T1000 (cell line): ENCODE measurements around the gene TM9SF1.

Source experiments
- DNase-seq: peaks from one replicate; lab custom pipeline; 2025; ENCODE audit warnings: mixed read lengths; lab: John Stamatoyannopoulos, UW

The TM9SF1 gene

DNA sequence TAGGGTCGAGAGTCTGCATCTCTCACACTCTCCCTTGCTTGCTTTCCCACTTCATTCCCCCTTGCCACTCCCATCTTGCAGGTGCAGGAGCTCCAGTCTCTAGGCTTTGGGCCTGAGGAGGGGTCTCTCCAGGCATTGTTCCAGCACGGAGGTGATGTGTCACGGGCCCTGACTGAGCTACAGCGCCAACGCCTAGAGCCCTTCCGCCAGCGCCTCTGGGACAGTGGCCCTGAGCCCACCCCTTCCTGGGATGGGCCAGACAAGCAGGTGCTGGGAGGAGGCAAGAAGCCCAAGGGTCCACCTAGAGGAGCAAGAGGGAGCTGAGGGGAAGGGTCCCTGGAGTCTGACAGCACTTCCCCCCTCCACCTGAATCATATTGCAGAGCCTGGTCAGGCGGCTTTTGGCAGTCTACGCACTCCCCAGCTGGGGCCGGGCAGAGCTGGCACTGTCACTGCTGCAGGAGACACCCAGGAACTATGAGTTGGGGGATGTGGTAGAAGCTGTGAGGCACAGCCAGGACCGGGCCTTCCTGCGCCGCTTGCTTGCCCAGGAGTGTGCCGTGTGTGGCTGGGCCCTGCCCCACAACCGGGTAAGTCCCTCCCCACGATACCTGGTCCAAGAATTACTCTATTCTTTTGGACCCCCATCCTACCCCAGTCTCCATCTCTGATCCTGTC lies 43.7 kb downstream of the TM9SF1 start:
- DNase-seq = no peak

DNA sequence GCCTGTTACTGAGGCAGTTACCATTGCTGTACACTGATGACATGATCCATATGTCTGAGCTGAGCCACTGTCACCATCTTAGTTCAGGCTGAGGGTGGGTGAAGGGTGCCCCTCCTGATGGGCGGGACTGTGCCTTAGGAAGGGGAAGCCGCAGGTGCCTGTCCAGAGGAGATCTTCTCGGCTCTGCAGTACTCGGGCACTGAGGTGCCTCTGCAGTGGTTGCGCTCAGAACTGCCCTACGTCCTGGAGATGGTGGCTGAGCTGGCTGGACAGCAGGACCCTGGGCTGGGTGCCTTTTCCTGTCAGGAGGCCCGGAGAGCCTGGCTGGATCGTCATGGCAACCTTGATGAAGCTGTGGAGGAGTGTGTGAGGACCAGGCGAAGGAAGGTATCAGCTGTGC lies 44.2 kb downstream of the TM9SF1 start:
- no peak for DNase-seq

DNA sequence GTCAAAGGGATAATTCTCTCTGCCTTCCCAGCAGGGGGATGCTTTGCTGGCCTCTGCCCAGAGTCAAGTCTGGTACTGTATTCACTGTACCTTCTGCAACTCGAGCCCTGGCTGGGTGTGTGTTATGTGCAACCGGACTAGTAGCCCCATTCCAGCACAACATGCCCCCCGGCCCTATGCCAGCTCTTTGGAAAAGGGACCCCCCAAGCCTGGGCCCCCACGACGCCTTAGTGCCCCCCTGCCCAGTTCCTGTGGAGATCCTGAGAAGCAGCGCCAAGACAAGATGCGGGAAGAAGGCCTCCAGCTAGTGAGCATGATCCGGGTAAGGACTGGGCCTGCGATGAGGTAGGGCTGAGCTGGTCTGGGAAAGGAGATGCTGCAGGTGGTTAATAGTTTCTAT lies 44.7 kb downstream of the TM9SF1 start:
- DNase-seq = no peak

DNA sequence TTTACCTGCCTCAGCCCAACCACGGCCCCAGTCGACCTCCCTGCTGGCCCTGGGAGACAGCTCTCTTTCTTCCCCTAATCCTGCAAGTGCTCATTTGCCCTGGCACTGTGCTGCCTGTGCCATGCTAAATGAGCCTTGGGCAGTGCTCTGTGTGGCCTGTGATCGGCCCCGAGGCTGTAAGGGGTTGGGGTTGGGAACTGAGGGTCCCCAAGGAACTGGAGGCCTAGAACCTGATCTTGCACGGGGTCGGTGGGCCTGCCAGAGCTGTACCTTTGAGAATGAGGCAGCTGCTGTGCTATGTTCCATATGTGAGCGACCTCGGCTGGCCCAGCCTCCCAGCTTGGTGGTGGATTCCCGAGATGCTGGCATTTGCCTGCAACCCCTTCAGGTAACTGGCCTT lies 45.2 kb downstream of the TM9SF1 start:
- DNase-seq = no peak

DNA sequence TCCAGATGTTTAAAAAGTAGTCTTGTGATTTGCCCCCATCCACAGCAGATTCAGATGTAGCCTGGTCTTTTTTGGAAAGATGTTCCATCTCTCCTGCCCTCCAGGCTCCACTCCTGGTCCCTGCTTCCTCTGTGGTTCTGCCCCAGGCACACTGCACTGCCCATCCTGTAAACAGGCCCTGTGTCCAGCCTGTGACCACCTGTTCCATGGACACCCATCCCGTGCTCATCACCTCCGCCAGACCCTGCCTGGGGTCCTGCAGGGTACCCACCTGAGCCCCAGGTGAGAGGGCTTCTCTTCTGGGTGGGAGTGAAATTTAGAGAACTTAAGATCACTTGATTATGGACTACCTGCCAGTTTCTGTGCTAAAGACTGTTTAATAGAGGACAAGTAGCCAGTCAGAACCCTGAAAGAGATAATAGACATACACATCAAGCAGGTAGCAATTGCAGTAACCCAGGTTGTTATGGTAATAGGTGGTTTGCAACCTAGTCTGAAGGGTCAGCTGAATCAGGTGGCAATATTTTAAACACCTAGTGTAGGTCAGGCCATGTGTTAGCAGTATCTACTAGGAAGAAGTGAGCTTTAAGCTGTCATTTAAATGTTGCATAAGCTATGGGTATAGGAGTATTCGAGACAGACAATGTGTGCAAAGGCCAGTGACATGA lies 45.8 kb downstream of the TM9SF1 start:
- DNase-seq = no peak

DNA sequence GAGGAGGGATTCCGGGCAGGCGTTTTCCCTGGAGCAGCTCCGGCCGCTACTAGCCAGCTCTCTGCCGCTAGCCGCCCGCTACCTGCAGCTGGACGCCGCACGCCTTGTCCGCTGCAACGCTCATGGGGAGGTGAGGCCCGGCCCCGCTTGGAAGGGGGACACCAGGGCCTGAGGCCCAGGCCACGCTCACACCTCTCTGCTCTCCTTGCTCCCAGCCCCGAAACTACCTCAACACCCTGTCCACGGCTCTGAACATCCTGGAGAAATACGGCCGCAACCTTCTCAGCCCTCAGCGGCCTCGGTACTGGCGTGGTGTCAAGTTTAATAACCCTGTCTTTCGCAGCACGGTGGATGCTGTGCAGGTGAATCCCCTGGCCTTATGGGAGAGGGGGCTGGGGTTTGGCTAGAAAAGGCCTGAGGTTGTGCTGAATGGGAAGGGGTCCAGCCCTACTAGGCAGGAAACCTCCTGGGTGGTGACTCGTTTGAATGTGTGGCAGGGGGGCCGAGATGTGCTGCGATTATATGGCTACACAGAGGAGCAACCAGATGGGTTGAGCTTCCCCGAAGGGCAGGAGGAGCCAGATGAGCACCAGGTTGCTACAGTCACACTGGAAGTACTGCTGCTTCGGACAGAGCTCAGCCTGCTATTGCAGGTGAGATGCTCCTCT lies 47.3 kb downstream of the TM9SF1 start:
- no peak for DNase-seq

DNA sequence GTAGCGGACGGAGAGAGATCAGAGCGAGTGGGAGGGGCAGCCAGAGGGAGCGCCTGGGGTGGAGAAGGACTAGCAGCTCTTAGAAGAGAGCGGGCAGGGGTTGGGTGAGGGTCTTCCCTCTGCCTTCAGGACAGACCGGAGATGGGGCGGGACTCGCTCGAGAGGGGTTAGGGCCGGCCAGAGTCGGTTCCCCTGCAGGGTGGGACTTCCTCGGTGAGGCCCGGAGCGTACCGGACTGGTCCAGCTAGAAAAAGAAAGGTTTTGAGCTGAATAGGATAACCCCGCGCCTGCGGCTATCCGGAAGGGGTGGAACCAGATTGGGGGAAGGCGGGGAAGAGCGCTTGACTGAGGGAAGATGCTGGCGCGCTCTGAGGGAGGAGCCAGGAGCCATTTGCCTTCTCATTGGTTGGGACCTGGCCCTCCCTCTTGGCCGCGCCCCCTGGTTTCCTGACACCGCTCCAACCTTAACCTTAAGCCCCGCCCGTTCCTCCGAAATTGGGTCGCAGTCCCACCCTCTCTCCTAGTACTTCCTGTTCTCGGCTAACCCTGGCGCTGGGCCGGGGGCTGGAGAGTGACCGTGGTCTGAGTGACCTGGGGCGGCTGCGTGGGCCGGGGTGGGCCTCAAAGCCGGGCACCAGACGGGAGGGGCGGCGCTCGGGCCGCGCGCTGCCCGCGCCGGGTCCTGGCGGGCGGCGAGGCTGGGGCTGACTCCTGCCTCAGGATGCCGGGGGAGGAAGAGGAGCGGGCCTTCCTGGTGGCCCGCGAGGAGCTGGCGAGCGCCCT lies 48.1 kb downstream of the TM9SF1 start, which contains the start of gene RNF31:
RNF31 (plus strand) TSS at position 521 of the 783 bp plus-strand sequence; CDS start at position 722, 201 bp downstream.
- peak; percentile 91 for DNase-seq

DNA sequence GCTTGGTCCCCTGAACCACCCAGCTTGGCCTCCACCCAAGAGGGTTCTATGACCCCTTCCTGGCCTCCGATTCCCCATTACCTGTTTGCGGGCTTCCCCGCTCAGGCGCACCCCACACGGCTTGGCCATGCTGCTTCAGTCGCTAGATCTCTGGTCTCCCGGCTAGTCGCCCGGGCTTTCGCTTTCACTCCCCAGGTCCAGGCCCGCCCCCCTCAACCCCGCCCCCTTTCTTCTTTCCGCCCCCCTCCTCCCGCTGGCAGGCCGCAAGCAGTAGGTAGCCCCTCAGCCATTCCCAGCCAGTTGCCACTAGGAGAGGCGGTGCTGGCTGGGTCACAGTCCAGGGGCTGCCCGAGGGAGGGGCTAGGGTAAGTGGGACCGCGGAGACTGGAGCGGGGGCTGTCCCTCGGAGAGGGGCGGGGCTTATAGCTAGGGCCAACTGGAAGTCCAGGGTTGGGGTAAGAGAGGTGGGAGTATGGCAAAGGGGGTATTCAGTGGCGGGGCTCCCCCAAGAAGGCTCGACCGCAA lies 48.7 kb downstream of the TM9SF1 start, which contains the start of gene PSME2:
PSME2 (minus strand) TSS at position 158 of the 525 bp plus-strand sequence; CDS start at position 129, 29 bp downstream.
- DNase-seq = peak; percentile 92

DNA sequence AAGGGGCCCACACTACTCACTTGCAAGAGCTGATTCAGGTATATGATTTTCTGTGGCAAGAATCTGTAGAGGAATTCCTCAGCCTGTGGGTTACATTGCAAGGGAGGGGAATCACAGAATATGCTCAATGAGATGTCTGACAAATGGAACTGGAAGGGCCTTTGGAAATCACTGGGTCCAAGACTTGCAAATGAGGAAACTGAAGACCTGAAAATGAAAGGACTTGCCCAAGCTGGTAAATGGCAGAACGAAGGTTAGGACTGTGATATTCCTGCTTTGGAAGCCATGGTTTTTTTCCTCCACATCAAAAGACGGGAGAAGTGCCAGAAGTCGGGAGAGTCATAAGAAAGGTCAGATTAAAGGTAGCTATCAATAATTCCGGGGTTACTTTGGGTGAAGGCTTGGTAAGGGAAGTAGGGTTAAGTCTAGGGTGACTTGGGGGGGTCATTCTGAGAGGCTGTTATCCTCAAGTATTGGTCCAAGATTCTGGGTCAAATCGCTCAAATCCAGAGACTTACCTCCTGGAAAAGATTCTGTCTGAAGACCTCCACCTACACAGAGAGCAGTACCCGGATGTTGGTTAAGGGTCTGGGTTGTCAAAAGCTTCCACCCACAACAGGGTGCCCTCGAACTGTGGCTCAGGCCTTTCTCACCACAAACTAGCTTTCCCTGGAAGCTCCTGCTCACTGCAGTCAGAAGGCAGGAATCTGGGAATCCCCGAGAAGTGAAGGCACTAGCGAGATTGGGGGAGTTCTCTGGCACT lies 49.4 kb downstream of the TM9SF1 start:
- DNase-seq = no peak

DNA sequence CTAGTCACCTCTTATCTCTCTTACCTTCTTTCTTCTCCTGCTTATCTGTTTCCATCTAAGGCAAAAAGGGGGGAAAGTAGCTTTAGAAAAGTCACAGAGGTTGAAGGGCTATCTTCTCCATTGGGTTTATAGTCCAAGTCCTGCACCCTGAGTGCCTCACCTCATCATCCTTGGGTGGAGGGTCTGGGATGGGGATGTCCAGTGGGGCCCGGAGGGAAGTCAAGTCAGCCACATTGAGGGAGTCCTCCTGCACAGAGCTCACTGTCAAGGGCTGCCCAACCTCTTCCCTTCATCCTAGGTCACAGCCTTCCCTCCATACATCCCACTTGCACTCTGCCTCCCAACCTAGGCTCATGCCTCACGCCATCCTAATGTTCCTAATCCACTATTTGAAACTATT lies 50.0 kb downstream of the TM9SF1 start:
- no peak for DNase-seq

DNA sequence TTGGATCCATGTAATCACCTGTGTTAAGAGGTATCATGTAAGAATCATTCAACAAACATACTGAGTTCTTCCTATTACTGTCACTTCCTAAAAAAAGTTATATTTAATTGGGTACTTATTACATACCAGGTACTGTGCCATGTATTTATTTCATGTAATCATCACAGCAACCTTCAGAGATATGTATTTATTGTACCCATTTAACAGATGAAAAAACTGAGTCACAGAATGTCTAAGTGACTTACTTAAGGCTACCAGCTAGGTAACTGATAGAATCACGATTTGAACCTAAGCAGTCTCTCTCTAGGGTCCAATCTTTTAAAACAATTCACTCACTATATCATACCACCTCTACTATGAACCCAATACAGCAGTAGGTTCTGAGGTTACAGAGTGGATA lies 50.8 kb downstream of the TM9SF1 start:
- DNase-seq = no peak

DNA sequence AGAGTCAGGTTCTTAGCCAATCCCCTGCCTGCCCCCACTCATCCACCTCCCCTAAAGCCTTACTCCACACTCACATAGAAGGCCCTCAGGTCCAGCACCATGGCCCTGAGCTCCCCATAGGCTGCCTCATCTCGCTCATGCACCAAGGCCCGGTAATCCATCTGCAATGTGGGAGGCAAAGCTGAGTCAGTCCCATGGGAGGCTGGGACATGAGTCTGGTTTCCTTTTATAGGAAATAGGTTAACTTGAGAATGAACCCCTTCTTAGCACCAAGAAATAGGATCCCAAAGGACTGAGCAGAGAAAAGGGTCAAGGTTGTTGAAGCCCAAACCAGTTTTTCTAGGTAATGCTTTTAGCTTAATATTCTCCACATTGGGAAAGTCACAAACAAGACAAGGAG lies 51.7 kb downstream of the TM9SF1 start:
- no peak for DNase-seq

DNA sequence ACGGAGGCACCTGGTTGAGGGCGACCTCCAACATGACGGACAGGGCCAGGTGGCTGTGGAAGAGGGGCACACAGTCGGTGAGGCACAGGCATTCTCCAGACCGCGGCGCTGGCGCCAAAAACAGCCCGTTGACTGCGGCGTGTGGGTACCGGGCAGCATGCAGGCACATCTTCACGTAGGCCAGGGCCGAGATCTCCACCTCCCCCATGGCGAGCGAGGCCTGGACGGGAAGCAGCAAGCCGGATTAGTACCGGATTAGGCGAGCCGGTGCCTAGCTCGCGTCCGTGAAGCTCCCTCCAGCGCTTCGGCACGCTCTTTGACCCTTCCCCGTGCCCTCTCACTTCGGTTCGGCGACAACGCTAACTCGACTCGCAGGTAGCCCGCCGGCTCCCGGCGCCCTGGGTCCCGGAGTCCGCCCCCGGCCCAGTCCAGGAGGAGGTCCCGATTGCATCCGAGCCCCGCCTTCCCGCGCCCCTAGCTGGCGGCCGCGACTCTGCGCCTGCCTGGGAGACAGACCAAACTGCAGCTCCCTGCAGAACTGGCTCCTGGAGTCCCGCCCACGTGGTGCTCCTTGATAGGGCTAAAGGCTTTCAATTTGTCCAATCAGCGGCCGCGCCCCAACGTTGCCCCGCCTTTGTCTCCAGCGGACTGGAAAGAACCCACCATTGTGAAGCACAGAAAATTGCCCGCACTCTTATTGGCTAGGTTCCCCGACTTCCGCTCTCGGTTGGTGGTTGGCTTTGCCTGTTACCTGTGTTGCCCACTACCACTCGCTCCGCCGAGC lies 54.0 kb downstream of the TM9SF1 start, which contains the start of gene EMC9:
EMC9 (minus strand) TSS at position 495 of the 784 bp plus-strand sequence; CDS start at position 208, 287 bp downstream.
- peak; percentile 97 for DNase-seq

DNA sequence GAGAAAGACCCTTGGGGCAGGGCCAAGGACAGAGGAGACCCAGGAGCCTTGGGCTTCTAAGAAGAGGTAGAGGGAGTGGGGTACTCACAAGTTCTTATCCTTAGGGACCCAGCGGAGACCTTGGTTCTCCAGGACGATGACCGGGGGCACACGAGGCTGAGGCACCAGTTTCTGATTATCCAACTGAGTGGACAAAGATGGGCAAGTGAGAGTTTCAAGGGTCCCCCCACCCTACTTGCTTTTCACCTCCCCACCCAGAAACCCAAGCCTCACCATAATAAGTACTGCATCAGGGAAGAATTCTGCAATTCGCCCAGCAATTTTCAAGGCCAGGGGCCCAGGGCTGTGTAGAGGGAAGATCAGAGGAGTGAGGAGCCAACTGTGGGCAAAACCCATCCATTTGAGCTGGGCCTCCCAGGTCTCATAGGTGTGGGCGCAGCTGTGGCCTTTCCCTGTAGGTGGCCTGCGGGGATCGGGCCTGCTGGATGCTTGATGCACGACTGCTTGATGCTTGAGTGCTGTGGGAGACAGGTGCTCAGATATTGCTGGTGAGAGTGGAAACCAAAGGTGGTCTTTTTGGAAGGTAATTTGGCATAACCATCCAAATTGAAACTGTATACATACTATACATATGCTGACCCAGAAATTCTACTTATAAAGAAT lies 55.8 kb downstream of the TM9SF1 start:
- DNase-seq = no peak
